GM19025 (cell line): ENCODE measurements around the gene INPP4B.
"Not testable (repeated sequence)": the region's sequence is repeated elsewhere in the genome, so short reads cannot be mapped to it uniquely, and the experiment has no call there.

ENCODE experiments used
- ATAC-seq: cut with Tn5 transposase; IDR thresholded peaks from one replicate; pipeline ENCODE4 v1.9.1; 2021; ENCODE audit warnings: mild to moderate bottlenecking, low read depth, moderate library complexity; ENCODE audit not compliant: unreplicated experiment

Gene INPP4B

DNA sequence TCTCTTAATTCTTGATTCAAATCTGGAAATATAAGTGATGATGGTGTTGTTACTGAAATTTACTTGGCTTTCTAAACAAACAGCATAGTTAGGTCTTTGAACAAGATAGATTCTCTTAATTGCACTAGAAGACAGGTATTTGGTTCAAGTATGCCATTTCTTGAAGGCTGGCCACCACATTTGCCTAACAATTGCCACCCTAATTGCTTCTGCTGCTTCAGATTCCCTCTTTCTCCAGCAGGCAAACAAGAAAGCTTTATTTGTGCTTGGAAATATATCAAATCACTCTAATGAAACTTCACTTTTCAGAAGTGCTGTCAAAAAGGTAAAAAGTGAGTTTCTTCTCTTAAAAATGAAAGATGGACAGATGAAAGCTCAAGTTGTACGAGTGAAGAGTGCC is 418.6 kb downstream of the INPP4B start:
- no peak for ATAC-seq

DNA sequence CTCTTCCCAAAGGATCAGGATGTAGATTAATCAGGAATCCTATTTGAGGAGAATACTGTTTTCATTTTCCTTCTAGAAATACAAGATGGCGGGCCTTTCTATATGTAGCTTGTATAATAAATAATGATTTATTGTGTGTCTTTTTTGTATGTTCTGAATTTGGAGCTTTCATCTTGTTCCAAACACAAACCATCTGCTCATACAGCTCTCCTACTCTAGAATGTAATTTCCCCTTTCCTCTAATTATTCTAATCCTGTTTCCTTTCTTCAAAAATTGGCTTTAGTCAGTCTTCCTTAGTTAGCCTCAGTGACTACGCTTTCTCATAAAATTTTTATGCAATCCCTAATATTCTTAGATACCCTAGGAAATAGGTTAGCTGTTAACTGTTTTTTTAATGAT is 422.2 kb downstream of the INPP4B start:
- no peak for ATAC-seq

DNA sequence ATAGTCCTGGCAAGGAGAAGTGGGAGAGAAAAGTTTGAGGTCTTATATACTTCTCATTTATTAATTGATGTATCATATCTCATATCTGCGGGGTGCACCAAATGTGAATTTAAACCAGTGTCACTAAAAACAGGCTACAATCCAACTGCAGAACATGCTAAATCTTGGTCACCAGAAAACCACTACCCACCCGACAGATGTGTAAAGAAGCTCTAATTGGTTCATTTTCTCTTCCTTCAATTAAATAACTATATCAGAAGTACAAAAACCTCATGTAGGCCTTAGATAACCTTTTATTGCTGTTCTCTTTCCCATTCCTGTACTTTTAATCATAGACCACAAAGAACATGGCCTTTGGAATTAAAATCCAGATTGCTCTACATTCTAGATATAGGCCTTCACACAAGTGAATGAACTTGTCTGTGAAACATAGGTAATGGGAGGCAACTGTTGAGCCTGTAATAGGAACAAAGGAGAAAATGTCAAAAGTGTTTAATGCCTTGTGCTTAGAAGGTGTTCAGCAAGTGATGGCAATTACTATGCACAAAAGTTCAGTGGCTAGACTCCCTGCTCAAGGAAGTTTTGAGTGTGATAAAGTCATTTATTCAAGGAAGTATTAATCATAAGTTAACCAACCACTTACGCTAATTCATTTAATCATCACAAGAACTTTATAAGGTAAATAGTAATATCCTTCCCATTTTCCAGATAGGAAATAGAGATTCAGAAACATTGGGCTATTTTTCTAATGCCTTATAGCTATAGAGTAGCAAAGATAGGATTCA is 425.6 kb downstream of the INPP4B start:
- ATAC-seq, result no peak

DNA sequence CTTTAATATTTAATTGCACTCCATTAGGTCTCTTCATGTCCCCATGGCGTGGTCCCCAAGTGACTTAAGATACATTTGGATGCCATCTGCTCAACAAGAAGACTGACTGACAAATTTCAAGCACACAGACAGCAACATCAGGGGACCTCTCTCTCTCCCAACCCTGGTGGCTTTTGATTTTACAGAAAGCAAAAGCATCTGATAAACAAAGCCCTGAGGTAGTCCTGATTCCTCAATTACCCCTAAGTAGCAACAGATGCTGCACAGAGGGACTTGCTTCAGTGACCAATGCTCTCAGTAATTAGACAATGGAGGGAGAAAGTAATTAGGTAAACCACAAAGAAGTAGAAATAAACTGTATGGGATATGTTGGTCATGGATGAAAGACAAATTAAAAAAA is 426.4 kb downstream of the INPP4B start:
- no peak for ATAC-seq

DNA sequence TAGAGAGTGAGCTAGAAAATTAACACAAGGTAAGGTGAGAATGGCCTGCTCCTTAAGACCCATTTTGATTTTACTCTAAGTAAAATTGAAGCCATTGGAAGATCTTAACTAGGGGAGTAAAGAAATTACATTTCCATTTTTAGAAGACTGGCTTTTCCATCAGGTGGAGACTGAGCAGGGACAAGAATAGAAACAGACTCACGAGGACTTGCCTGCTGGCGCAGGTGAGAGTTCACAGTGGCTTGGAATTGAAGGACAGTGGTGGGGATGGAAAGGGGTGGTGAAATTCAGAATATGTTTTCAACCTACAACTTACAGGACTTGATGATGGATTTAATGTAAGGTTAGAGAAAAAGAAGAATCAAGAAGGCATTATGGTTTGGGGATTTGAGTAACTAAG is 427.4 kb downstream of the INPP4B start:
- no peak for ATAC-seq

DNA sequence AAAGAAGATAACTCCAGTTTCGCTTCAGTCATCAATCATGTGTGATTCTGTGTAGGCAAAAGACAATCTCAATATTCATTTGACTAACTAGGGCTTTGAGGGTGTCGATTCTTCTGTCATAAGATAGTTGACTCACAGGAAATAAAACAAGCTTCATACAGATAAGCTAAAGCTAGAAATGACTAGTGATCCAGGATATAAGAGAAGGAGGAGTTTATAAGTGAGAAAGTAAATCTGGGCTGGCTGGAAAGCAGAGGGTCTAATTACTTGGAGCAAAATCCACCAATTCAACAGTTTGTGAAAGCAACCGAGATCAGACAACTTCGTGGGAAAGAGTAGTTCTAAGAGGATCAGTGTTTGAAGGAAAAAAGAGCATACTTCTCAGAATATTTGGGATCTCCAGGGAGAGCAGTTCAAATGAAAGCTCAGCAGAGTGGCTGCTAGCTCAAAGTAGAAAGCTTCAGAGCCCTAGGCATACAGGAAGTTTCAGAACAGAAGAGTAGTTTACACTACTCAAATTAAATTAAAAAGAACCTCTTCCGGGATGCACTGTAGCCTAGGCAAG is 429.3 kb downstream of the INPP4B start:
- no peak for ATAC-seq

DNA sequence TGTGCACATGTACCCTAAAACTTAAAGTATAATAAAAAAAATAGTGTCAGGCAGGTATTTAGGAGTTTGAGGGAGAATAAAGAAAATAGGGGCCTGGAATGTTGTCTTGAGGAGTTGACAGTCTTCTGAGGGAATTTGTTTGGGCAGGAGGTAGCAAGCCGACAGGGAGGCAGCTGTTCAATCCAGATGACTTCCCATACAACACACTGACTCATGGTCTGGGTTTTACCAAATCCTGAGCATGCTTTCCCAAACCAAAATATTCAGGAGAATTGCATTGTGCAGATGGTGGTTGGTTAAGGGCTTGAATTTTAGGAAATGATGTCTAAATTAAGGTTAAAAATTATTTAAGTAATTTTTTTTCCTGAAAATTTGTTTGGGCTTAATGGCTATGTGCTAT is 430.0 kb downstream of the INPP4B start:
- ATAC-seq, result no peak

DNA sequence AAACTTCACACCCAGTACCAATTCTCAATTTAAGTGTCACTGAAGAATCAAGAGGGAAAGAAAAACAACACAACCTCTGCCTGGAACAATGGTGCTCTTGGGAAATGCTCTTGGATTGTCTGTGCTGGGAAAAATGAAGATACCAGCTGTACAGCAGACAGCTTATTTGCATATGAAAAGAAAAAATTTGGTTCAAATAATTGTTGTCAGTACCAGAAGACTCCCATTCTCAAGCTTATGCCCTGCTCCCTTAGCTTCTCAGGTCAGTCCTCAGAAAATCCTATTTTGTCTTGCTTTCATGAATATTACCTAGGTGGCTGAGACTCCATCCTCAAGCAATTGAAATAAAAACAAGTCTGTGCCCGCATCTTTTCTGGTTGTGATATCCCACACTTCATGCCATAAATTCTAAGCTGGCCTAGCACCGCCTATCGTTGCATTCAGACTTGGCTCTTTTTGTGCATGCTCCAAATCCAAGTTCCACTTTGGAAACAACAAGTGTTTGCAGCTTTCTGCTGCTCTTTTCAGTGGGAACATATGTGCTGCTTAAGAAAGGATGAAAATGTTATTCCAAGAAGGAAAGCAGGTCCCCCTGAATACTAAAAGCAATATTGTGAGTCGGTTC is 431.6 kb downstream of the INPP4B start:
- no peak for ATAC-seq

DNA sequence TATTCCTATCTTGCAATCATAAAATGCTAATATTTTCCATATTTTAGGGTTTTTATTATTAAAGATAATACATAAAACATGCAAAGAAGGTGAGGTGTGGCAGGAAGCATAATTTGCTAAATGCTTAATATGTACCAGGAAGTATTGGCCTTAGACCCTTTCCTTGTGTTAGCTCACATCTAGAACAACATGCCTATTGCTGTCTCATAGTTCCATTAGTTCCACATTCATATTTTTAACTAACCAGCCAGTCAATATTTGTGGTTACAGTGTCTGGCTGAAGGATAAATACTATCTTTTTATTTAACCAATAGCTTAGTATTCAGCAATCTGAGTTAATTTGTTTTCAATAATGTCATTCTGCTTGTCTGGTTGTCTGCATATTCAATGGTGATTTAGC is 432.6 kb downstream of the INPP4B start:
- no peak for ATAC-seq

DNA sequence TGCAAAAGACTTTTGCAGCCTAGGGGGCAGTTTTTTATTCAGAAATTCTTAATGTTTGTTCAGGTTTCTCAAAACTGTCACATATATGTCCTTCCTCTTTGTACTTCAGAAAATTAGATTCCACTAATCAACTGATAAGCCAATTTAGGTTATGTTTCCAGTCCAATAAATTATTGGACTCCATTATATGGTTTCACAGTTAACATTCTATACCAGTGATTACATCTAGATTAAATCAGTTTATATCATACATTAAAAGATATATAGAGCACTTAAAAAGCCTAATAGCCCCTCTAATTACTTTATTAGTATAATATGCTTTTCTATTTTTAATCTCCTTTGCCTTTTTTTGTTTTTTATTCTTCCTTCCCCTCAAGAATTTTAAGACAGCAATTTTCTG is 434.1 kb downstream of the INPP4B start:
- ATAC-seq, result no peak

DNA sequence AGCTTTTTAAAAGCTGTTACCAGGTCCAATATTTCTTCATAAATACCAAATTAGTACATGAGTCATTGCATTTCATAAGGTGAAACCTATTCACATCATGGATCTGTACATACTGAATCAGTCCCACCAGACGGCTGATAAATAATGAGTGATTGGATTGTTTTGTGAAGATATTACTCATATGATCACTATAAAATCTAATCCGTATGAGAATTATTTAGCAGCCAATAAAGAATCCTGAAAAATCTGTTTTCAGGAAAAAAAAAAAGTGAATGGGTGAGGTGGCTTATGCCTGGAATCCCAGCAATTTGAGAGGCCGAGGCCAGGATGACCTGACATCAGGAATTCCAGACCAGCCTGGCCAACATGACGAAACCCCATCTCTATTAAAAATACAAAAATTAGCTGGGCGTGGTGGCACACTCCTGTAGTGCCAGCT is 438.1 kb downstream of the INPP4B start:
- no peak for ATAC-seq

DNA sequence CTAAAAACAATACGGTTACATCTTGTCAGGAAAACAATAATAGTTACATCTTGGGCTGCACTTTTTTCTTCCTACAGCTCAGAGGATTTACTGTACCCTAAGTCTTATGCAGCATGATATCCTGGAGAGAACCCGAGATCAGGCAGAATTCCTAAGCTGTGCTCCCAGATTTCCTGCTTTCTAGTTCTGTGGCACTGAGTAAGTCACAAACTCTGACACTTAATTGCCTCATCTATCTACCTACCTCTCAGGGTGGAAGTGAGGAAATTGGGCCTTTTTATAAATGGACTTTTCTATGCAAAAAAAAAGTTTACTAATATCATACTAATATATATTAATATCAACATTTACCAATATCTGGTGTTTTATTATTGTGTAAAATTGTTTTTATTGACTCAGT is 438.5 kb downstream of the INPP4B start:
- no peak for ATAC-seq

DNA sequence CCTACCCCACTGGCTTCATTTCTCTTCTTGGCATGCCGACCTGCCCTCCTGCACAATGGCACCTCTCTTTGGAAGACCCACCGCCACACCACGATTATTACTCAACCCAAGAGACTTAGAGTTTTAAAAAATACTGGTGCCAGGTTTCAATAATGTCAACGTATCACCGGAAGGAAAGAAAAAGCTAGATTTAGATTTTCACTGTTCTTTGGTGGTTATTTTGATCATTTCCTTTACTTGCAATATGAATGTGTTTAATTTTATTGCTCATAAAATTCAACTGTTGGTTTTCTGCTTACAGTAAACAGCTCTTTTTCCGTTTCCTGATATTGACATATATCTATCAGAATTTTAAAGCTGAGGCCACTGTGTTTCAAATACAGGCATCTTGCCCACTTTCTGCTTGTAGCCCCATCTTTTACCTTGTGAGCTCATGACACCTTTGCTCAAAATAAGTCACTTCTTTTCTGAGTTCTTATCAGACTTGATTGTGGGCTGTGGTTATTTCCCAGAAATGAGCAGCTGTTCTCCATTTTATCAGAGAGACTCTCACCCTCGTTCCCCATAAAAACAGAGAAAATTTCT is 439.1 kb downstream of the INPP4B start:
- no peak for ATAC-seq

DNA sequence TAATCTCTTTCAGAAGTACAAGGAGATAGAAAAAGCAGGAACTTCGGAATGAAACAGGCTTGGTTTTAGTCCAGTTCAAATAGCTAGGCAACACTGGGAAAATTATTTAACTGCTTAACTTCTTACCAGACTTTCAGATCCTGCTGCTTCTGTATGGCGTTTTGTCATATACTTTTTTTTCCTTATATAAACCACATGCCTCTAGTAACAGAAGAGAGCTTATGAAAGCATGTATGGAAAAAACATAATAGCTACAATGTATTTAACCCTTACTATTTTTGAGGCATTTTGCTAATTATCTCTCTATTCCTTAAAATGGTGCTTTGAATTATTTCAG is 439.6 kb downstream of the INPP4B start:
- ATAC-seq, result no peak

DNA sequence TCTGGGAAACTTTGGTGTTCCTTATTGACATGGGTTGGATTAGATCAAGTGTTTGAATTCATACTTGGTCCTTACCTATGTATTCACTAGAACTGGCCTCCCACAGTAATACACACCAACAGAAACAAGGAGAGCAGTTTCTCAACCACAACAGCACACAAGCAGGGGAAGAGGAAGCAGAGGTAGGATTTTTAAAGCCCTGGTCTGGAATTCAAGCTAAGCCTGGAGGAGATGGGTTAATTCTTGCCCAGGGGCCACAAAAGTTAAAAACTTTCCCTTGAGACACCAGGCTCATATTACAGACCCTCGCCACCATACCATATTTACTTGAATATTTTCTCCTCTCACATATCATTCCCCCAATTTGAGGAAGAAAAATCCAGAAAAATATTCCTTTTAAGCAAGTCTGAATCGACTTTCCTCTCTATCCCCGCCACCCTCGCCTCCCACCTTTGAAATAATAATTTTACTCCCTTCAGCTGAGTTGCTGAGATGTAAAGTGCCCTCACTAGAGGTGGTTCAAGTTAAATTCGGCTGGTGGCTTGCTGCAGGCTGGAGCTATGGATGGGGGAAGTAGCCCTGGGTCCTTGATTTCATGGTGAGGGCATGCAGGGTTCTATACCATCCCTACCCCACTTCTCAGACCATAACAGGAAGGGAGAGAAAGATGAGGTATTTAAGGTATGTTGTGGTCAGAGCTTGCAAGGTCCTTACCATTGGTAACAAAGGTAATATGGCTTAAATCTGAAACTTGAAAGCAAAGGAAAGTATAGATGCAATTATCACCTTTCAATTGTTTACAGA is 440.2 kb downstream of the INPP4B start:
- peak; percentile 21 for ATAC-seq

DNA sequence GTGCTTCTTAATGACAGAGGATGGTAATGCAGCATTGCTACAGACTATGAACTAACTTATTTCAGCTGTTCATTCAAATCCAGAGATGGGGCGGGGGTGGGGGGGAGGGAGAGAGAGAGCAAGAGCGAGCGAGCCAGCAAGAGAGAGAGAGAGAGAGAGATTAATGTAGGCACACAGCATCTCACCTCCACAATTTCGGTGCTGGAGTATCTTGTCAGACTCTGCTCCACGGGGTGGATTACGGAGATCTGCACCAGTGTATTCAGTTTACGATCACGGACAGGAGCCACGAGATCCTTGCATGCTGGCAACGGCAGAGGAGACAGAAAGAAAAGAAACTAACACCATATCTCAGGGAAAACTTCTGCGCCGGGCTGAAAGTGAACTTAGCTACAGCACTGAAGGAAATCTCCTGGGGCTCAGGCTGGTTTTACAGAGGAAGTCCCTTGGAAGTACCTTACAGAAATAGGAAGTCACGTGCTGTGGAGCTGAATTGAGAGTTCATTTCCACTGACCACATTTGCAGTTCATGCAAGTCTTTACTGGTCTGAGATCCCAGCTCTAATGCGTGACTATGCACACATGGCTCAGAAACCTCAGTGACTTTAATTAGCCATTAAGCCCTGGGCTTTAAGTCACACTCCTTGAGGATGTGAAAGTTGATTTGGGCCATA is 440.9 kb downstream of the INPP4B start:
- ATAC-seq, result peak; percentile 58

DNA sequence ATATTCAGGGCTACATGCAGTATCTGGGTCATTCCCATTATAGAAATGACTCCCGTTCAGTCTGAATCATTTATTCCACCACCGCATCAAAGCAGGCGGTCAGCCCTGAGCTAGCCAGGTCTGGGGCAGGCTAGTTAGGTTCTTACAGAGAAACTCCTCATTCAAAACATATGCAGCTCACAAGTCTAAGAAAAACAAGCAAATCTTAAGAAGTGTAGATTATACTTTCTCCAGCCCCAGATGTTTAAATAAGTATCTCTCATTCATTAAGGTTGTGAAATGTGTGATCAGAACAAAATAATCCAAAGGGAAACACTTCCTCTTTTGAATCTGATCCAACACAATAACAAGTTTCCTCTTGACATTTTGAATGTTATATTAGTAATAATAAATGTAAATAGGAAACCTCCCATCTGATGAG is 441.9 kb downstream of the INPP4B start:
- ATAC-seq, result no peak

DNA sequence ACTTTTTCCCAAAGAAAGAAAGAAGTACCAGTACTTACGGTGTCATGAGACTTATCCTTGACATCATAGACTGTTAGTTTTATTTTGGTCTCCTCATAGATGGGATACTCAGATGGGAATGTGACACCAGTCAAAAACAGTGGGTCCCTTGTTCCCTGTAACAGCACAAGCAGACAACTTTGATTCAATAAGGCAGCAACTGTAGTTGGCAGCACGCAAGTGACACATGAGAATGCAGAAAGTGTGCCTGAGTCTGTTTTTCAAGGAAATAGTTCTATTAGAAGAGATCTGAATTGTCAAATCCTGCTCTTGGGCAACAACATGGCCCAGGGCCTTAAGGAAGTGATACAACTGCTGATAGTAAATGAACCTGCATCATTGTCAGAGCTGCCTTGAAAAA is 443.2 kb downstream of the INPP4B start:
- ATAC-seq, result no peak

DNA sequence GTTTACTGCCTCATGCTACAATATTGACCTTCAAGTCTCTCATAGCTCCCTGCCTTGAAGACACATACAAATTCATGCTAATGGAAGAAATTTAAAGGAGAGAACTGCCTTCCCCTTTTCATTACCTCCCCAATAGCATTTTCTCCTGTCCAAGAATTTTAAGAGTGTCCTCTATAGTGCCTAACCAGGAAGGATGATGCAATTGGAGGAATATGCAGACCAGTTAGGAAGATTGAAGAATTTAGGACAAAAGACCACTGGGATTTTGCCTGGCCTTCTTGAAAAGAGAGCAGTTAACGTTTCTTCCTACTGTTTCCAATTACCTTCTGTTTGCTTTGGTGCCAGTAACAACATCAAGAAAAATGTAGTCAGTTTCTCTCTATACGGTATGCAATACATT is 443.9 kb downstream of the INPP4B start:
- no peak for ATAC-seq

DNA sequence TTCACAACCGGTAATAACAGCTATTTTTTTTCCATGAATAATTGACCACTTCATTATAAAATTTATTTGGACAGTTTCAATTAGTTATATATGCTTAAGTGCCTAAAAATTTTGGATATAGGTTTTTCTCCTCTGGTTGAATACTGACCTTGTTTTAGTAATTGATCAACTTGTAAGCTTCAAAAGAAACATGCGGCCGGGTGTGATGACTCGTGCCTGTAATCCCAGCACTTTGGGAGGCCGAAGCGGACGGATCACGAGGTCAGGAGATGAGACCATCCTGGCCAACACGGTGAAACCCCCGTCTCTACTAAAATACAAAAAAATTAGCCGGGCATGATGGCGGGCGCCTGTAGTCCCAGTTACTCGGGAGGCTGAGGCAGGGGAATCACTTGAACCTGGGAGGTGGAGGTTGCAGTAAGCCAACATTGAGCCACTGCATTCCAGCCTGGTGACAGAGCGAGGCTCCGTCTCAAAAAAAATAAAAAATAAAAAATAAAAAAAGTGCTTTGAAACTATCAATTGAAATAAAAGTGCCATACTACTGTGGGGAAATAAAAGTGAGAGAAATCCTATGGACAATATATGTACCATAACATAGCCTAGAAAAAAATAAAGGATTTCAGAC is 448.6 kb downstream of the INPP4B start:
- ATAC-seq, result not testable (repeated sequence)
